Endodermal cell (in vitro differentiated cells): ENCODE results near the gene IRGQ. TPM values are rescaled to one million over a fixed set of nuclear protein-coding genes. Genes with fewer than 3 reads are reported as not detected.

Experiments
- DNase-seq: peaks from one replicate; pipeline ENCODE4 v3.0.0-alpha.2; 2017
- H3K27ac ChIP-seq: 2 replicates; pipeline ENCODE4 v1.5.1; 2013; ENCODE audit warnings: mild to moderate bottlenecking, low read depth, low read length, moderate library complexity
- H3K27me3 ChIP-seq: 2 replicates; pipeline ENCODE4 v1.6.1; 2013; ENCODE audit warnings: mild to moderate bottlenecking, low read length, moderate library complexity; ENCODE audit not compliant: insufficient read depth, control insufficient read depth, poor library complexity, severe bottlenecking
- H3K36me3 ChIP-seq: 2 replicates; pipeline ENCODE4 v1.7.0; 2013; ENCODE audit warnings: mild to moderate bottlenecking, low read length, moderate library complexity; ENCODE audit not compliant: control insufficient read depth, insufficient read depth
- H3K4me1 ChIP-seq: one replicate; pipeline ENCODE4 v1.7.0; 2013; ENCODE audit warnings: low read length; ENCODE audit not compliant: control insufficient read depth, insufficient read depth
- H3K4me3 ChIP-seq: 2 replicates; pipeline ENCODE4 v1.5.1; 2013; ENCODE audit warnings: mild to moderate bottlenecking, low read length, moderate library complexity
- H3K9ac ChIP-seq: 2 replicates; pipeline ENCODE4 v1.6.1; 2013; ENCODE audit warnings: mild to moderate bottlenecking, low read length, moderate library complexity; ENCODE audit not compliant: poor library complexity, severe bottlenecking; ENCODE audit errors: extremely low read depth
- H3K9me3 ChIP-seq: 2 replicates; pipeline ENCODE4 v1.6.1; 2013; ENCODE audit warnings: mild to moderate bottlenecking, low read length, moderate library complexity; ENCODE audit not compliant: control insufficient read depth
- H3K27ac Mint-ChIP-seq: 2 replicates; pipeline ENCODE4 v1.8.0; 2020; ENCODE audit warnings: mixed read lengths
- H3K27me3 Mint-ChIP-seq: 2 replicates; pipeline ENCODE4 v1.8.0; 2021; ENCODE audit warnings: mild to moderate bottlenecking, mixed read lengths; ENCODE audit not compliant: insufficient read depth
- H3K36me3 Mint-ChIP-seq: 2 replicates; pipeline ENCODE4 v1.8.0; 2020; ENCODE audit warnings: low read depth, mixed read lengths
- H3K4me1 Mint-ChIP-seq: 2 replicates; pipeline ENCODE4 v1.8.0; 2020; ENCODE audit warnings: mixed read lengths
- H3K4me3 Mint-ChIP-seq: 2 replicates; pipeline ENCODE4 v1.8.0; 2020; ENCODE audit warnings: mild to moderate bottlenecking, moderate library complexity, mixed read lengths
- H3K9me3 Mint-ChIP-seq: 2 replicates; pipeline ENCODE4 v1.8.0; 2020; ENCODE audit warnings: mild to moderate bottlenecking, mixed read lengths
- CTCF ChIP-seq: fragments of 200-600 bp; sonication (generic); conservative IDR thresholded peaks from 2 replicates; pipeline ENCODE4 v1.5.0; 2021; ENCODE audit warnings: antibody characterized with exemption, mild to moderate bottlenecking
- WGBS, 2 experiments: methylation state at CpG; one replicate each; pipeline versions ENCODE4 v1.1.5 to v1.1.7; 2013; ENCODE audit warnings: missing lambda C conversion rate in 2 of 2, mixed read lengths in 1 of 2; ENCODE audit not compliant: insufficient coverage in 1 of 2, insufficient read length in 1 of 2; 5-methylcytosine and 5-hydroxymethylcytosine counted together
- total RNA-seq, 2 donors: library from RNA; stranded (reverse); fragmentation: NEBNext Ultra II Directional in 1 of 2; extraction: Animal tissue kit (Norgen Biotek cat#: 25700) in 1 of 2; gene quantifications; 2 replicates in 1 of 2; 3 replicates in 1 of 2; pipeline ENCODE4 v1.2.1, GENCODE V29; 2021

IRGQ gene
- total RNA-seq, 2 donors from 2014 or later: 39.7 to 46.0 TPM

DNA sequence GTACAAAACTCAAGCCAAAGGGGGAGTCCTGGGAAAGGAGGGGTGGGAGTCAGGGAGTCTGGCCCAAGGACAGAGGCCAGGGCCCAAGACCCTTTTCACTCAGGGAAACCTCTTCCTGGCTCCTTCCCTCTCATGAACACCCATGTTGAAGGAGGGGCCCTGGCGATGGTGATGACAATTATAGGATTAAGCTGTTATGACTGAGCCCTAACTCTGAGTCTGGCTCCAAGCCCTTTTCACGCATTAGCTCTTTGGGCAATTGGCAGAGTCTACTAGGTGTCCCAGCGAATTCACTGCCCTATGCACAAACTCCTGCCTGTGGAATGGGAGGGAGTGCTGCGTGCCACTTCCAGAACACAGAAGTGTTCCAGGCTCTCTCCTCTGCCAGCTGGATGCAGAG, 42.3 kb downstream of the IRGQ start:
- Histone ChIP-seq H3K36me3 (peaks cover 46% of the 10 kb centered on the region), H3K9me3 (no peaks in the 10 kb centered on the region), H3K27ac (no peak overlapping the region), H3K27me3 (no peaks in the 10 kb centered on the region), H3K4me1 (no peaks in the 10 kb centered on the region), H3K9ac (no peak overlapping the region), H3K4me3 (no peak overlapping the region)
- no peaks in the 10 kb centered on the region for H3K27me3 Mint-ChIP-seq
- TF ChIP-seq CTCF: no peak
- DNase-seq: no peak
- H3K27ac Mint-ChIP-seq: no peak overlapping the region
- no peak overlapping the region for H3K4me3 Mint-ChIP-seq
- H3K4me1 Mint-ChIP-seq: no peaks in the 10 kb centered on the region
- H3K36me3 Mint-ChIP-seq: peaks cover 61% of the 10 kb centered on the region
- WGBS, 2 experiments: 94 to 100% methylated on average over 3 to 4 of the region's 4 CpGs
- no peaks in the 10 kb centered on the region for H3K9me3 Mint-ChIP-seq

DNA sequence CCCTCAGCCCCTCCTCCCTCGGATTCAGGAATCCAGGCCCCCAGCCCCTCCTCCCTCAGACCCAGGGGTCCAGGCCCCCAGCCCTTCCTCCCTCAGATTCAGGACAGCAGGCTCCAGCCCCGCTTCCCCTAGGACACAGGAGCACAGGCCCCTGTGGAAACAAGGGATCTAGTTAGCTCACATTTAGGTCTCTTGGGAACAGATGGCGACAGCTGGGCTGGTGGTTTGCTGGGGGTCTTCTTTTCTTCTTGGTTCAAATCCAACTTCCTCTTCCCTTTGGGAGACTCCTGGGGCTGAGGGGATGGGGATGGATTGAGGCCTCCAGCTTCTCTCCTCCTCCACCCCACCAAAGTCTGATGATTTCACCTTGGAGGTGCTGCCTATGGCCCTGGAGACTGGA, 43.3 kb downstream of the IRGQ start:
- no peaks in the 10 kb centered on the region for H3K4me1 ChIP-seq
- H3K4me1 Mint-ChIP-seq: no peaks in the 10 kb centered on the region
- H3K27ac ChIP-seq: no peak overlapping the region
- TF ChIP-seq CTCF: no peak
- H3K36me3 ChIP-seq: peaks cover 46% of the 10 kb centered on the region
- H3K27me3 Mint-ChIP-seq: no peaks in the 10 kb centered on the region
- H3K36me3 Mint-ChIP-seq: peaks cover 66% of the 10 kb centered on the region
- H3K9me3 ChIP-seq: no peaks in the 10 kb centered on the region
- H3K4me3 Mint-ChIP-seq: no peak overlapping the region
- H3K4me3 ChIP-seq: no peak overlapping the region
- H3K9me3 Mint-ChIP-seq: no peaks in the 10 kb centered on the region
- no peak overlapping the region for H3K27ac Mint-ChIP-seq
- DNase-seq: no peak
- H3K27me3 ChIP-seq: no peaks in the 10 kb centered on the region
- WGBS, 2 experiments: 97% methylated on average over 2 of the region's 3 CpGs; no CpG with 5 or more reads in 1 of the 2 experiments
- H3K9ac ChIP-seq: no peak overlapping the region

GRCh38 chr19:43552198-43552450, 43.8 kb downstream of the IRGQ start:
- Histone ChIP-seq H3K27ac (no peak overlapping the region), H3K4me1 (no peaks in the 10 kb centered on the region), H3K27me3 (no peaks in the 10 kb centered on the region), H3K9me3 (no peaks in the 10 kb centered on the region), H3K36me3 (peaks cover 46% of the 10 kb centered on the region), H3K9ac (no peak overlapping the region), H3K4me3 (no peak overlapping the region)
- Mint-ChIP-seq H3K27me3 (no peaks in the 10 kb centered on the region), H3K4me1 (no peaks in the 10 kb centered on the region), H3K36me3 (peaks cover 68% of the 10 kb centered on the region), H3K4me3 (no peak overlapping the region), H3K27ac (no peak overlapping the region), H3K9me3 (no peaks in the 10 kb centered on the region)
- WGBS, 2 experiments: 95% methylated on average over 3 of the region's 3 CpGs; no CpG with 5 or more reads in 1 of the 2 experiments
- DNase-seq: no peak
- no peak for TF ChIP-seq CTCF
